GM19395 (cell line): ENCODE results near the gene AJM1.
A peak's percentile ranks its signal among the peaks of the same experiment; 100 is the strongest.
"Not testable (repeated sequence)": the region's sequence is repeated elsewhere in the genome, so short reads cannot be mapped to it uniquely, and the experiment has no call there.

Source experiments
- ATAC-seq: cut with Tn5 transposase; IDR thresholded peaks from one replicate; pipeline ENCODE4 v1.9.1; 2021; ENCODE audit warnings: mild to moderate bottlenecking, moderate library complexity; ENCODE audit not compliant: unreplicated experiment

Gene AJM1

GRCh38 chr9:136866898-136867421 is 24.7 kb downstream of the AJM1 start:
- ATAC-seq: not testable (repeated sequence)

GRCh38 chr9:136867480-136867879 is 25.2 kb downstream of the AJM1 start:
- ATAC-seq: no peak

GRCh38 chr9:136867917-136868316 is 25.6 kb downstream of the AJM1 start:
- ATAC-seq: no peak

- no peak for ATAC-seq
Observed at GRCh38 chr9:136868644-136869043, 26.4 kb downstream of the AJM1 start.

- not testable (repeated sequence) for ATAC-seq
Observed at GRCh38 chr9:136869611-136870010, 27.3 kb downstream of the AJM1 start.

- no peak for ATAC-seq
Observed at GRCh38 chr9:136875155-136875554, 32.9 kb downstream of the AJM1 start.

GRCh38 chr9:136876476-136876875 is 34.2 kb downstream of the AJM1 start:
- ATAC-seq: no peak

GRCh38 chr9:136880651-136881050 is 38.4 kb downstream of the AJM1 start:
- ATAC-seq: no peak

GRCh38 chr9:136881691-136882108 is 39.4 kb downstream of the AJM1 start:
- ATAC-seq: no peak

- ATAC-seq: peak; percentile 34
Observed at GRCh38 chr9:136882109-136882946, 40.0 kb downstream of the AJM1 start.

- ATAC-seq: not testable (repeated sequence)
Observed at GRCh38 chr9:136882947-136883283, 40.6 kb downstream of the AJM1 start.

GRCh38 chr9:136883670-136884069 is 41.4 kb downstream of the AJM1 start:
- ATAC-seq: not testable (repeated sequence)

GRCh38 chr9:136885950-136886578 is 43.8 kb downstream of the AJM1 start, which contains the start of gene TRAF2:
TSS of gene TRAF2 (plus strand) at chr9:136886516. CDS start at chr9:136898741, 12,225 bp downstream.
- ATAC-seq: peak; percentile 76

GRCh38 chr9:136886610-136887597 is 44.6 kb downstream of the AJM1 start:
- ATAC-seq: peak; percentile 23

GRCh38 chr9:136888454-136888853 is 46.2 kb downstream of the AJM1 start:
- no peak for ATAC-seq

- no peak for ATAC-seq
Observed at GRCh38 chr9:136889858-136890257, 47.6 kb downstream of the AJM1 start.

- ATAC-seq: no peak
Observed at GRCh38 chr9:136890661-136891060, 48.4 kb downstream of the AJM1 start.
